Gastroesophageal sphincter (tissue), 3 donors: ENCODE measurements around the gene DLG3.

Source experiments
- CTCF ChIP-seq, 4 experiments: fragments of 200-600 bp in 2 of 4; fragments of 450-650 bp in 2 of 4; sonication (generic) in 1 of 4; IDR thresholded peaks; one replicate each; pipeline ENCODE4 v1.5.1; 2017 to 2019; ENCODE audit warnings: antibody characterized with exemption in 4 of 4, mild to moderate bottlenecking in 2 of 4, moderate library complexity in 2 of 4
- POLR2A ChIP-seq, 2 donors: fragments of 450-650 bp; IDR thresholded peaks; one replicate each; pipeline ENCODE4 v1.6.1; 2017; ENCODE audit warnings: antibody characterized with exemption in 2 of 2, mild to moderate bottlenecking in 2 of 2, moderate library complexity in 1 of 2

GRCh38 chrX:70442224-70442623 lies 2.4 kb upstream of the DLG3 start:
- no peak for TF ChIP-seq CTCF (IDR thresholded peaks at IDR 0.05)
- no peak for TF ChIP-seq POLR2A (IDR thresholded peaks at IDR 0.05)
